WTC11 (cell line): ENCODE results near the gene TMEM235.

Experiments used
- E2F4 ChIP-seq: sonication (generic); formaldehyde crosslinking; IDR thresholded peaks from 2 replicates; pipeline ENCODE4 v1.8.1; 2022; ENCODE audit warnings: low read depth, mild to moderate bottlenecking, moderate library complexity, missing genetic modification reagents, borderline replicate concordance
- HMGXB4 ChIP-seq: sonication (generic); formaldehyde crosslinking; IDR thresholded peaks from 2 replicates; pipeline ENCODE4 v1.8.1; 2023; ENCODE audit warnings: mild to moderate bottlenecking, moderate library complexity, missing genetic modification reagents
- JUN ChIP-seq: sonication (generic); formaldehyde crosslinking; IDR thresholded peaks from 2 replicates; pipeline ENCODE4 v1.8.0; 2023; ENCODE audit warnings: mild to moderate bottlenecking, missing genetic modification reagents
- MYBL2 ChIP-seq: sonication (generic); formaldehyde crosslinking; IDR thresholded peaks from 2 replicates; pipeline ENCODE4 v1.8.1; 2023; ENCODE audit warnings: mild to moderate bottlenecking, moderate library complexity, missing genetic modification reagents
- NR3C1 ChIP-seq: sonication (generic); formaldehyde crosslinking; conservative IDR thresholded peaks from 2 replicates; pipeline ENCODE4 v1.8.1; 2023; ENCODE audit warnings: low read depth, mild to moderate bottlenecking, missing genetic modification reagents
- PREB ChIP-seq: sonication (generic); formaldehyde crosslinking; IDR thresholded peaks from 2 replicates; pipeline ENCODE4 v1.8.1; 2022; ENCODE audit warnings: mild to moderate bottlenecking, missing genetic modification reagents, moderate library complexity, borderline replicate concordance
- ZNF317 ChIP-seq: sonication (generic); formaldehyde crosslinking; IDR thresholded peaks from 2 replicates; pipeline ENCODE4 v1.8.1; 2023; ENCODE audit warnings: low read depth, mild to moderate bottlenecking, moderate library complexity, missing genetic modification reagents, borderline replicate concordance
- ZNF396 ChIP-seq: fragments of 250-450 bp; sonication (Bioruptor Pico); IDR thresholded peaks from 2 replicates; pipeline ENCODE4 v1.8.0; 2021; ENCODE audit warnings: mild to moderate bottlenecking, moderate library complexity, borderline replicate concordance
- TF ChIP-seq, protein P1 (sequence below): fragments of 200-600 bp; IDR thresholded peaks from 2 replicates; pipeline ENCODE4 v1.8.0; 2022; ENCODE audit warnings: antibody characterized with exemption

GRCh38 chr17:78278139-78278741, 46.8 kb downstream of the TMEM235 start:
- TF ChIP-seq NR3C1 (no peak), ZNF396 (CRISPR knock-in tag) (no peak), PREB (CRISPR knock-in tag) (no peak), HMGXB4 (CRISPR knock-in tag) (no peak), ZNF317 (CRISPR knock-in tag) (no peak), E2F4 (CRISPR knock-in tag) (no peak), JUN (no peak), MYBL2 (CRISPR knock-in tag) (no peak)
- TF ChIP-seq, protein P1, sequence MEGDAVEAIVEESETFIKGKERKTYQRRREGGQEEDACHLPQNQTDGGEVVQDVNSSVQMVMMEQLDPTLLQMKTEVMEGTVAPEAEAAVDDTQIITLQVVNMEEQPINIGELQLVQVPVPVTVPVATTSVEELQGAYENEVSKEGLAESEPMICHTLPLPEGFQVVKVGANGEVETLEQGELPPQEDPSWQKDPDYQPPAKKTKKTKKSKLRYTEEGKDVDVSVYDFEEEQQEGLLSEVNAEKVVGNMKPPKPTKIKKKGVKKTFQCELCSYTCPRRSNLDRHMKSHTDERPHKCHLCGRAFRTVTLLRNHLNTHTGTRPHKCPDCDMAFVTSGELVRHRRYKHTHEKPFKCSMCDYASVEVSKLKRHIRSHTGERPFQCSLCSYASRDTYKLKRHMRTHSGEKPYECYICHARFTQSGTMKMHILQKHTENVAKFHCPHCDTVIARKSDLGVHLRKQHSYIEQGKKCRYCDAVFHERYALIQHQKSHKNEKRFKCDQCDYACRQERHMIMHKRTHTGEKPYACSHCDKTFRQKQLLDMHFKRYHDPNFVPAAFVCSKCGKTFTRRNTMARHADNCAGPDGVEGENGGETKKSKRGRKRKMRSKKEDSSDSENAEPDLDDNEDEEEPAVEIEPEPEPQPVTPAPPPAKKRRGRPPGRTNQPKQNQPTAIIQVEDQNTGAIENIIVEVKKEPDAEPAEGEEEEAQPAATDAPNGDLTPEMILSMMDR = no peak
